CD1c-positive myeloid dendritic cell (primary cell): ENCODE measurements around the gene ZRANB3.
"Not testable (repeated sequence)": the region's sequence is repeated elsewhere in the genome, so short reads cannot be mapped to it uniquely, and the experiment has no call there.

Source experiments
- DNase-seq: peaks from one replicate; pipeline ENCODE4 v3.0.0-alpha.2; 2016; ENCODE audit errors: extremely low spot score

Gene ZRANB3

DNA sequence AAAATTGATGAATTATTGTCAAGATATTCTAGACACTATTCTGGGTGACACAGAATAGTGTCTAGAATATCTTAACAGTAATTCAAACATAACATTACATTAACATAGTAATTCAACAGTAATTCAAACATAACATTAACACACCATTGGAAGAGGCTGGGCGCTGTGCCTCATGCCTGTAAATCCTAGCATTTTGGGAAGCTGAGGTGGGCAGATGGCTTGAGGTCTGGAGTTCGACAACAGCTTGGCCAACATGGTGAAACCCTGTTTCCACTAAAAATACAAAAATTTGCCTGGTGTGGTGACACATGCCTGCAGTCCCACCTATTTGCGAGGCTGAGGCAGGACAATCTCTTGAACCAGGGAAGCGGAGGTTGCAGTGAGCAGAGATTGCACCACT, 195.8 kb downstream of the ZRANB3 start:
- DNase-seq, result no peak

DNA sequence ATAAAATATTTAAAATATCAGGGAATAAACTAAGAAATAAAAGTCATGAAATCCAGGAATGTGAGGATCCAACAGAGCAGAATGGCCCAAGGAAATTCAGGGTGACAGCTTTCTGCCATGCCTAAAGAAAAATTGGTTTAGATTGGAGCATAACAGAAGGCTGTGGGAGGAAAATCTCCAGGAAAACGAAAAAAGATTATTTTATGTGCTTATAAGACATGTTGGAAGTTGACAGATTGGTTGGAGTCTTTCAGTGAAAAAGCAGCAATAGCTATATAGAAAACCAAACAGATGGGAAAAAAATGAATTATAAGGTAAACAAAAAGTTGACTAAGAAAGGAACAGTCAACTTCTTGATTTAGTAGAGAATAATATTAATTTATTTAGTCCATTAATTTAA, 203.9 kb downstream of the ZRANB3 start:
- no peak for DNase-seq

DNA sequence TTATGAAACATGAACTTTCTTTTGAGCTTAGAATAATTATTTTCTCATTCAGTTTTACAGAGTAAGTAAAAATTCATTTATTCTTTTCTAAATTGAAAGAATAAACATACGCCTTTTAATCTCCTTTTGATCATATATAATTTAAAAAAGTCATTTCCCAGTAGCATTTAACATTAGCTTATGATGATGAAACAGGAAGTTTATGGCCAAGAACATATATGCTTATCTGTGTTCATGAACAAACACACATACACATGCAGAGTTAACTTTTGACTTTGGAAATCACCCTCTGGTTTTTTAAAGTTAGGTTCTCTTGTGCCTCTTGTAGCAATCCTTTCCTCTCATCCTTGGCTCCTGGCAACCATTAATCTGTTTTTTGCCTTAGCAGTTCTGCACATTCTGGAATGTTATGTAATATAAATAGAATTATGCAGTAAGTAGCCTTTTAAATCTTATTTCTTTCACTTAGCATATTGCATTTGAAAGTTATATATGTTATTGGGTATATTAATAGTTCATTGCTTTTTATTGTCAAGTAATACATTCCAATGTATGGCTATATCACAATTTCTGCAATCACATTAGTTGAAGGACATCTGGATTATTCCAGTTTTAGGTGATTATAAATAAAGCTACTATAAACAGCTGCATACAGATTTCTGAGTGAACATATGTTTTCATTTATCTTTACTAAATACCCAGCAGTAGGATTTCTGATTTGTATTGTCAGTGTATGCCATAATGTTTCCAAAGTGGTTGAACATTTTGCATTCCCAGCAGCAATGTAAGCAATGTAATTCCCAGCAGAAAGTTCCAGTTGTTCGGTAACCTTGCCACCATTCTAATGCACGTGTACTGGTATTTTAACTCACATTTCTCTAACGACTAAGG, 210.3 kb downstream of the ZRANB3 start:
- DNase-seq, result no peak

DNA sequence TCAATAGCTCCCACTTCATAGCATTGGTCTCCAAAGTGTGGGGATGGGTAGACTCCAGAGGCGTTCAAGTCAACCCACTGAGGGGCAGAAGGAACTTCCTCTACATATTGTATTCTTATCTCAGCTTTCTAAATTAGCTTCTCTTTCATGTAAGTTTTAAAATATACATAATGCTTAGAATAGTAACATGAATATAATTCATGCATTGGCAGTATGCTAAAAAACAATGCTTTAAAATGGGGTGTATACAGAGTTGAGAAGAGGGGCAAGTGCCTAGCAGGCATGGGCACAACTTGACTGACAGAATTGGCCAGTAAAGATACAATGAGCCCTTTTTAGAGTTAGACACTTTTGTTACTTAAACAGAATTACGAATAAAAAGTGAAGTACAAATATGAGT, 212.2 kb downstream of the ZRANB3 start:
- no peak for DNase-seq

DNA sequence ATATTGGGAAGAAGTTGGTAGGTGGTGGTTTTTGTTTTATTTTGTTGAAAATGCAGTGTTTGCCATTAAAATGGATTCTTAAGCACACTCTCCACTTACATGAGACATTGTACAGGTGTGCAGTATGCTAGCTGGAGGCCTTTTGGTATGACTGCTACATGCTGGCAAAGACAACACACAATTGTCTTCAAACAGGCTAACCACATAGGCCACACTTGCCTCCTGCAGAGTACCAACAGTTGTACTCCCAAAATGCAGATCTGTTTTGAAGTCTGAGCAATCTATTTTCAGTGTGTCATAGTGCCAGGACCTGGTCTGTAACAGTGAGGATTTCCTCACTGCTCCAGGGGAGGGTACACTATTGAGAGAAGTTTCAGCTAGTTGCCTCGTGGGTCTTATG, 213.6 kb downstream of the ZRANB3 start:
- DNase-seq, result no peak

DNA sequence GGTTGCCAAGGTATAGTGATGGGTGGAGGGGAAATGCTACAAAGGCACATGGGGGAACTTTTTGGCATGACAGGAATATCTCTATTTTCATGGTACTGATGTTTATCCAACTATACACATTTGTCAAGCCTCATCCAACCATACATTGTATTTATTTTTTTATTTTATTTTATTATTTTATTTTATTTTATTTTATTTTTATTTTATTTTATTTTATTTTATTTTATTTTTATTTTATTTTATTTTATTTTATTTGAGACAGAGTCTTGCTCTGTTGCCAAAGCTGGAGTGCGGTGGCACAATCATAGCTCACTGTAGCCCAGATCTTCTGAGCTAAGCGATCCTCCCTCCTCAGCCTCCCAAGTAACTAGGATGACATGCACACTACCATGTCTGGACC, 219.1 kb downstream of the ZRANB3 start:
- DNase-seq, result no peak

DNA sequence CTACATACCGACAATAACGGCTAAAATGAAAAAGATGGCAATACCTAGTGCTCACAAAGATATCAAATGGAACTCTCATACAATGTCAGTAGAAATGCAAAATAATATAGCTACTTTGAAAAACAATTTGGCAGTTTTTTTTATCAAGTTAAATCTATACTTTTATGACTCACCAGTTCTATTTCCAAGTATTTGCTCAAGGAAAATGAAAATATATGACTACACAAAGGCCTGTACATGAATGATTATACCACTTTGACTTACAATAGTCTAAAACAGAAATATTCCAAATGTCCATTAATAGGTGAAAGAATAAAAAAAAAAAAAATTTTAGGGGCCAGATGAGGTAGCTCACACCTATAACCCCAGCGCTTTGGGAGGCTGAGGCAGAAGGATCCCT, 219.8 kb downstream of the ZRANB3 start:
- no peak for DNase-seq

DNA sequence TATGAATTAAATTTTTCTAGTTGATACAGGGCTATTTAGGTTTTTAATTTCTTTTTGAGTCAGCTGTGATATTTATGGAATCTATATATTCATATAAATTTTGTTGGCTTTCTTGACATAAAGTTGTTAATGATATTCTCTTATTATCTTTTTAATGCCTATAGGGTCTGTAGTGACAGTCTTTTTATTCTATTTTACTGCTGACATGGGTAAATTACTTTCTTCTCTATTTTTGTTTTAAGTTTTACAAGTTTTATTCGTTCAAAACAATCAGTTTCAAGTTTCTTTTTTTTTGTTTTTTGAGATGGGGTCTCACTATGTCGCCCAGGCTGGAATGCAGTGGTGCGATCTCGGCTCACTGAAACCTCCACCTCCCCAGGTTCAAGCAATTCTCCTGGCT, 226.3 kb downstream of the ZRANB3 start:
- no peak for DNase-seq

DNA sequence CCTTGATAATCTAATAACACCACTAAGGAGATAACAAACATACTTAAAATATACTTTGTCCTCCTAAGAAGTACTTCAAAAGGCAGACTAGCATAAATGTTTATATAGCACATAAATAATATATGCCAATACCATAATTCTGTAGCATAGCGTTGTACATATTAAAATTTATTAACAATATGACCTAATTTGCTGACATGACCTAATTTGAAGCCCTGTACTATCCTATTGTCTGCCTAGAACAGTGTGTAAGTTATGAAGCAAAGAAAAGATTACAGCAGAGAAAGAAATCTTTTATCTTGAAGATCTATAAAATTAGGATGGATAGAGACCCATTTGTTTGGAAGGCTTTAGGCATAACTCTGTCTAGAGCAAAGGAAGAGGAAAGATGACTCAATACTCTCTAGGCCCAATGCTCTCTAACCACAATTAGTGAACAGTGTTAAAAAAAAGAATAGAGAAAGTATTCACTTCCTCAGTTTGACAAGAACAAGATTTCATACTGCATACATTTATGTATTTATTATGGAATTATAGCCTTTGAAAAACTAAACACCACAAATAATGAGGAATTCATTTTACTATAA, 231.3 kb downstream of the ZRANB3 start:
- DNase-seq, result no peak

DNA sequence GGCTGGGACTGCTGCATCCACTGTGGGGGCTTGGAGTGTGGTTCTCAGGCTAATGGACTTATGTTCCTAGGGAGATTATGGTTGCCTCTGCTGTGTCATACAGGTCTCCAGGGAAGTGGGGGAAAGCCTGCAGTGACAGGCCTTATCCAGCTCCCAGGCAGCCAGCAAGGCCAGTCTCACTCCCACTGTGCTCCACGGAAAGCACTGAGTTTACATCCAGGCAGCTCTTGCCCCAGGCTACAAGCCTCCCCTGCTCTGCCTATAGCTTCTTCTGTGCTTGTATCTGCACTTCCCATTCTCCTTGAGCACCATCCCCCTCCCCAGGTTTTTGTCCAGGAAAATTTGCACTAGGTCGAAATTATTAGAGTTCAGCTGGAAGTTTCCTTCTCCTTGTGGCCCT, 231.9 kb downstream of the ZRANB3 start:
- DNase-seq, result no peak

DNA sequence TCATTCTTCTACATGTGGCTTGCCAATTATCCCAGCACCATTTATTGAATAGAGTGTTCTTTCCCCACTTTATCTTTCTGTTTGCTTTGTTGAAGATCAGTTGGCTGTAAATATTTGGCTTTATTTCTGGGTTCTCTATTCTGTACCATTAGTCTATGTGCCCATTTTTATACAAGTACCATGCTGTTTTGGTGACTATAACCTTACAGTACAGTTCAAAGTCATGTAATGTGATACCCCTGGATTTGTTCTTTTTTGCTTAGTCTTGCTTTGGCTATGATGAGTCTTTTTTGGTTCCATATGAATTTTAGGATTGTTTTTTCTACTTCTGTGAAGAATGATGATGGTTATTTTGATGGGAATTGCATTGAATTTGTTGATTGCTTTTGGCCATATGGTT, 243.9 kb downstream of the ZRANB3 start:
- not testable (repeated sequence) for DNase-seq

DNA sequence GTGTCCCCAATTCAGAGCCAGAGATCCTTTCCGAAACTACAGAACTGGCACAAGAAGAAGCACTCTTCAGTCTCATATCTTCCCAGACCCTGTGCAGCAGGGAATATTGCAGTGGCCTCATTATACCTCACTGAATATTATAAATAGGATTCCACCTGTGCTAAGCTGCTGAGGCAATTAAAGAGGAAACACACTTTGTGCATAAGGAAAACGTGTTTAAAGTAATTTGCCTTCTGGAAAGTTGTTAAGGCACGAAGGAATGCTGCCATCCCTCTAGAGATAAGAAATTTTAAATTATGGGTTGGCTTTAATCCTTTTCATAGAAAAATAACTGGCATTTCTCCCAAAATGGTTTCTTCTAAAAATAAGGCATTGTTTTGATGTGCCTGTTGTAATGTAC, 245.6 kb downstream of the ZRANB3 start:
- DNase-seq, result no peak

DNA sequence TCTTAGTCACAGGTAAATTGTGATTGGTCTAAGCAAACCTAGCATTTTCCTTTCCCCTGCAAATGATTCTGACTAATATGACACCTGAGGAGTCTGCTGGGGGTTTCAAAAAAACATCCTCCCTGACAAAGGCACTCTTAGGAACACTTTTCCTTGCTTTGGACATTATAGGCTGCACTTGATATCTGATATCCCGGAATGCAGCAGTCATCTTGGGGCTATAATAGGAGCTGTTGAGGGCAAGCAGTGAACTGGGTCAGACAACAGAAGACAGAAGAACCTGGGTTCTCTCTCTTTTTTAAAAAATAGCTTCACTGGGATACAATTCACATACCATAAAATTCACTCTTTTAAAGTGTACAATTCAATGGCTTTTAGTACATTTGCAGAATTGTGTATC, 249.6 kb downstream of the ZRANB3 start:
- no peak for DNase-seq

DNA sequence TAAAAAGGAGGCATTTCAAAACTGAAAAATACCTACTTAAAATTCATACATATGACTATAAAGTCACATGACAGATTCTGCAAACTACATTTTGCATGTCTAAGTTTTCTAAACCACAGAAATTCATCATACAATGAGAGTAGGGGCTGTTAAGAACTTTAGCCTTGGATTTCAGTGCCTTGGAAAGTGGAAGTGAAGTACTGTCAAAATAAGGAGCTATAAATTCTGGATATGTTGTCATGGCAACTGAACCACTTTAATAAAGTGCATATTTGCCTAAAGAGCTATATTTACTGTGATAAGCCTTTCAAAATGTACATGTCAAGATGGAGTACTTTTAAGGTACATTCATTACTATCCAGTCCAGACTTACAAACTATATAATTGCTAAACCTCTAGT, 251.8 kb downstream of the ZRANB3 start:
- no peak for DNase-seq

DNA sequence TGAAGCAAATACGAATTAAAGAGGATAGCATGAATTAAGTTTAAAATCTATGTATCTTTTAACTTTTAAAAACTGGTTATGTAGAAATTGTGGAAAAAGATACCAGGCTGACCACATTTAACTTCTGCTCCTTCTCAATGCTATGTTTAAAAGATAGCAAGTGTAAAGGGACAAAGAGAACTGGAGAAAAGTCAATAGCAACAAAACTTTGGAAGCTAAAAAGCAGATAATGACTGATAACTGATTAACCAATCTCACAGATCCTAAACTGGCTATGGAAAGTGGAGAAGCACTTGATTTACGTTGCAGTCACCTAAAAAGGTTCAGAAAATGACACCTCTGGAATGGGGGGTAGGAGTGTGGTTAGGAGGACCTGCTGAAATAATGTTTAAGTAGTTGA, 254.5 kb downstream of the ZRANB3 start:
- no peak for DNase-seq

DNA sequence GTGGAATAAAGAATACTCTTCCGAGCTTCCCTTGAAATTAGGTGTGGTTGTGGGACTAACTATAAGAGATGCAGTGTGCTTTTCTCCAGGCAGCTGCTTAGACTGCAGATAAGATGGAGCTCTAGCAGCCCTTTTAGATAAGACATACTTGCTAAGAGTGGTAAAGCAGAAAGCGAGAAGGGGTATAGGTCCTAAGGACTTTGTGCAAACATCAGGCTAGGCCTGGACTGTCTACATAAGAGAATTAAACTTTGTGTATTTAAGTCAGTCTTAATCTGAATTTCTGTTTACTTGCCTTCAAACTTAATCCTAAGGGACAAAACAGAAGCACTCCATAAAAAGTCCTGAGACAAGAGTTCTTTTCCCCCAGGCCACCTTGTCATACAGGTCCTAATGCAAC, 260.0 kb downstream of the ZRANB3 start:
- no peak for DNase-seq

DNA sequence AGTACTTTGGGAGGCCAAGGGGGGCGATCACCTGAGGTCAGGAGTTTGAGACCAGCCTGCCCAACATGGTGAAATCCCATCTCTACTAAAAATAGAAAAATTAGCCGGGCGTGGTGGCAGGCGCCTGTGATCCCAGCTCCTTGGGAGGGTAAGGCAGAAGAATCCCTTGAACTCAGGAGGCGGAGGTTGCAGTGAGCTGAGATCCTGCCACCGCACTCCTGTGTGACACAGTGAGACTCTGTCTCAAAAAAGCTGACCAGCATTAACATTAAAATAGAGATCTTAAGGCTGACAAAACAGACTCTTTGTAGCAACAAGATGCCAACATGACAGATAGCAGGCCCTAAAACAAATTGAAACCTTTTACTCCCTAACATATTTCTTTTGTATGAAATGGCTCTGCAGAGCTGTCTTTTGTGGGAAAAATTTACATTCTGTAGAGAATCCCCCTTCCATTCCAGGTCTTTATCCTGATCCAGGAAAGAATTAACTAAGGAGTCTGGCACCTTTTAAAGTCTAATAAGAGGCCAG, 265.0 kb downstream of the ZRANB3 start:
- no peak for DNase-seq

DNA sequence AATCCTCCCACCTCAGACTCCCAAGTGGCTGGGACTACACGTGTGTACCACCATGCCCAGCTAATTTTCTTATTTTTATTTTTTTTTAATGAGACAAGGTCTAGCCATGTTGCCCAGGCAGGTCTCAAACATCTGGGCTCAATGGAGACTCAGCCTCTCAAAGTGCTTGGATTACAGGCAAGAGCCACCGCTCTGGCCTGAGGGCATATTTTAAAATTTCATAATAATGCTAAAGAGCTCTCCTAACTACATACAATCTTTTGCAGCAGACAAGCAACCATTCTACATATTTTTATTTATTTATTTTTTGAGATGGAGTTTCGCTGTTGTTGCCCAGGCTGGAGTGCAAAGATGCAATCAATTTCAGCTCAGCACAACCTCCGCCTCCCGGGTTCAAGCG, 271.9 kb downstream of the ZRANB3 start:
- DNase-seq, result no peak

DNA sequence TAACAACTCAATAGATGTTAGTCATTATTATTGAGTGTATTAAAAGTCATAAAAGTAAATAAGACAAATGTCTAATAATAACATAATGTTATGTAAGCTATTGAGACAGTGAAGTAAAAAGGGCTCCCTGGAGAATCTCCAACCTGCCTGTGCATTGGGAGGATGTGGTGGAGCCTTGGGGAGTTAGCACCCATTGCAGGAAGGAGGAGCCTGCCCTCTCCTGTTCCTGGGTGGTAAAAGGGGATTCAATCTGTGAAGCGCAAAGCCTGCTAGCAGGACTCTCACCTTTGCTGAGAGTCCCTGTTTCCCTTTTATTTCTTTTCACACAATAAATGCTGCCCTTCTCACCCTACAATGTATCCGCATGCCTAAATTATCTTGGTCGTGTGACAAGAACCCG, 272.8 kb downstream of the ZRANB3 start:
- DNase-seq, result no peak

DNA sequence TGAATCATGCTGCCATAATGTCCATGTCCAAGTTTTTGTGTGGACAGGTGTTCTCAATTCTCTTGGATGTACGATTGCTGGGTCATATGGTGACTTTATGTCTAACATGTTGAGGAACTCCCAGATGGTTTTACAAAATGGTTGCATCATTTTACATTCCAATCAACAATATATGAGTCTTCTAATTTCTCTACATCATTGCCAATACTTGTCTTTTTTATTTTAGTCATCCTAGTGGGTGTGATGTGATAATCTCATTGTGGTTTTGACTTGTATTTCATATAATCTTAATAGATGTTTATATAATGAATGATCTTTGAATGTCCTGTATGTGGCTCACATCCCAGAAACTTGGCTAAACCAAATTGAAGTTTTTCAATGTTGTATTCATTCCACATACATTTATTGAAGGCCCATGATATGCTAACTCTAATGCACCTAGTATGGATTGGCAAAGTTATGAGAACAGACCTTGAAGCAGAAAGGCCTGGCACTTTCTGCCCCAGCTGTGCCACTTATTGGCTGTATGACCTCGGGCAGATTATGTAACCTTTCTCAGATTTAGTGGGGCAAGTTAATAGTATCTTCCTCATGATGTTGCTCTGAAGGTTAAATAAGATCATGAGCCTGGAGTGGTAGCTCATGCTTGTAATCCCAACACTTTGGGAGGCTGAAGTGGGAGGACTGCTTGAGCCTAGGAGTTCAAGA, 273.5 kb downstream of the ZRANB3 start:
- no peak for DNase-seq

DNA sequence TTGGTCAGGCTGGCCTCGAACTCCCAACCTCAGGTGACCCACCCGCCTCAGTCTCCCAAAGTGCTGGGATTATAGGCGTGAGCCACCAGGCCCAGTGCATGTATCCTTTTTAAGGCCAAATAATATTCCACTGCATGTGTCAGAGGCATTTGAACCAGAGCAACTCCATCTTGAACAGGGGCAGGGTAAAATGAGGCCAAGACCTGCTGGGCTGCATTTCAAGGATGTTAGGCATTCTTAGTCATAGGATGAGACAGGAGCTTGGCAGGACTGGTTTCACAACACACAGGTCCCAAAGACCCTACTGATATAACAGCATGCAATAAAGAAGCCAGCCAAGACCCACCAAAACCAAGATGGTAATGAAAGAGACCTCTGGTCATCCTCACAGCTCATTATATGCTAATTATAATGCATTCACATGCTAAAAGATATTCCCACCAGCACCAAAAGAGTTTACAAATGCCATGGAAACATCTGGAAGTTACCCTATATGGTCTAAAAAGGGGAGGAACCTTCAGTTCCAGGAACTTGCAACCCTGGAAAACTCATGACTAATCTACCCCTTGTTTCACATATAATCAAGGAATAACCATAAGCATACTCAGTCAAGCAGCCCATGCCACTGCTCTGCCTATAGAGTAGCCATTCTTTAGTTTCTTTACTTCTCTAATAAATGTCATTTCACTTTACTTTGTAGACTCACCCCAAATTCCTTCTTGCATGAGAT, 274.3 kb downstream of the ZRANB3 start:
- DNase-seq, result no peak

DNA sequence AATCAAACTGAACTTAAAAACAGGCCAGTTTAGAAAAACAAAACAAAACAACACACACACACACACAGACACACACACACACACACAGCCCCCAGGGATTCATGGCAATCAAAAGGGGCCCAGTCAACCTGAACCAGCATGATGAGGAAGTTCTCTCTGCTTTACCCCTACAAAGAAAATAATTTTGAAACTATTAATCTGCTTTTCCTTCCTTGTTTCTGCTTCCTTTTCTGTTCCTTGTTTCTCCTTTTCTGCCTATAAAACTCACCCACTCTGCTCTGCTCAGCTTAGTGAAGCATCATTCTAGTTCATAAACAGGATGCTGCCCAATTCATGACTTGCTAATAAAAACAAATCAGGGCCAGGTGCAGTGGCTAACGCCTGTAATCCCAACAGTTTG, 275.8 kb downstream of the ZRANB3 start:
- peak; percentile 2 for DNase-seq
